HG03571 (cell line): ENCODE results near the gene BTBD19.

ENCODE experiments used
- ATAC-seq: cut with Tn5 transposase; IDR thresholded peaks from one replicate; pipeline ENCODE4 v1.9.1; 2021; ENCODE audit not compliant: unreplicated experiment

Gene BTBD19

GRCh38 chr1:44853201-44853600 lies 44.9 kb downstream of the BTBD19 start:
- no peak for ATAC-seq

- ATAC-seq = no peak
These were observed 46.6 kb downstream of the BTBD19 start for GRCh38 chr1:44854970-44855369.

DNA sequence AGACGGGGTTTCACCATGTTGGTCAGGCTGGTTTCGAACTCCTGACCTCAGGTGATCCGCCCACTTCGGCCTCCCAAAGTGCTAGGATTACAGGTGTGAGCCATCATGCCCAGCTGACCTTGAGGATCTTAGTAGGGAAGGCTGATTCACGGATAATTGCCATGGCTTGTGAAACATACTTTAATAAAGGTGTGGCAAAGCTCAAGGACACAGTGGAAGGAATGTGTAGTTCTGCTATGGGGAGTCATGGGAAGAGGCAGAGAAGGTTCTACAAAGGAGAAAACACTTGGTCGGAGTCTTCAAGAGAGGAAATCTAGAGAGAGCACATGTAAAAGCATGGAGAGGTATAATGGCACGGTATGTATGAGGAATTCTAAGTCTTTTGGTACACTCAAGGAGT lies 47.4 kb downstream of the BTBD19 start:
- ATAC-seq = no peak

DNA sequence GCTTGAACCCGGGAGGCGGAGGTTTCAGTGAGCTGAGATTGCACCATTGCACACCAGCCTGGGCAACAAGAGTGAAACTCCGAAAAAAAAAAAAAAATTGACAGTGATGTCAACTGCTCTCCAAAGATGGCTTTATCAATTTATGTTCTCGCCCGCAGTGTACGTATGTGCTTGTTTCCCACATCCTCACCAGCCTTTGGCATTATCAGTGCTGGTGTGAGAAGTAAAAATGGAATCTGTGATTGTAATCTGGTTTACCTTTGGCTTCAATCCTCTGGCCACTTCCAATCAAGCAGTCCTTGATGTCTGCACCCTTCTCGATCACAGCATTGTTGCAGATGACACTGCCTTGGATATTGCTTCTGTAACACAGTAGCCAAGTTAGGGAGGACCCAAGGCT lies 49.1 kb downstream of the BTBD19 start:
- ATAC-seq = no peak

- no peak for ATAC-seq
These were observed 52.0 kb downstream of the BTBD19 start for GRCh38 chr1:44860331-44860730.

DNA sequence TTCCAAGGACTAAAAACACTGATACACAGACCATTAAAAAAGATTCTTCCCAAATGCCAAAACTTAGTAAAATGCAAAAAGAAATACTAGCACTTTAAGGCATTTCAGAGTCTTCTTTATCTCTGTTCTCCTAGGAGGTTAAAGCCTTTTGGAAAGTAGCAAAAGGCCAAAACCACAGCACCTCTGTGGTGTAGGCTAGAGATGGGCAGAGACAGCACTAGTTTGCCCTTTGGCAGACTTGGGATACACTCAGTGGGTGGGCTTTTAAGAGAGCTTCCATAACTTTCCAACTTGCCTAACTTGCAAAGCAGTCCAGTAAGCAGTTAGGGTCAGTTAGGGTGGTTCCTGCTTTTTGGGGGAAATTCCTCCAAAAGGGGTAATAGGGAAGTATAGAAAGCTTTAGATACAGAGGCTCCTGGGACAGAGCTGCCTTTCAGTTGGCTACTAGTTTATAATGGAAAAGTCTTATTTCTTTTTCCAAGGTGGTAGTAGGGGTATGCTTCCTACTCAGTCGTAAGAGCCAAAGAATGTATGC lies 52.6 kb downstream of the BTBD19 start:
- no peak for ATAC-seq

DNA sequence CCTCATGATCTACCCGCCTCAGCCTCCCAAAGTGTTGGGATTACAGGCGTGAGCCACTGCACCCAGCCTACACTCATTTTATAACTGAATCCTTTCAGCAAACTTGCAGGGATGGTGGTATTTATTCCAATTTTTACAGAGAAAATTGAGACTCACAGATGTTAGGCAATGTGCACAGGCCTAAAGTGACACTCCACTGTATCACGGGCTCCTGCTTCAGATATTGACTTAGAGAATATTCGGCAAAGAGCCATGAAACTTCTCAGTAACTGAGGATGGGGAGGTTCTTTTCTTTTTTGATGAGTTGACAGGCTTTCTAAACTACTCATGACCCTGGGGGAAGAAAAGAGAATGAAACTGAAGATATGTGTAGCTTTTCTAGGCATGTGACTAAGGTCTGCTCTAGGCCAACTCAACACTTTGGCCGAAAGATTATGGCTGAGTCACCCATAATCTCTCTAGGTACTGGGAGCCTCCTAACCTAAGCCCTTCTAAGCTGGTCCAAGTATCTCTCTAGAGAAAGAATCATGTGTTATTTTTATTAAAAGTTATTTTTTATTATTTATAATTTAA lies 54.6 kb downstream of the BTBD19 start:
- no peak for ATAC-seq
